ENCODE results near the gene AGBL5. TPM values are rescaled to one million over a fixed set of nuclear protein-coding genes. Genes with fewer than 3 reads are reported as not detected.
A peak's percentile ranks its signal among the peaks of the same experiment; 100 is the strongest.

Gene AGBL5
- total and polyA plus RNA-seq, 9 of the 15 experiments (the other 6 are each of a cell fraction or from before 2014, with no cell fraction given): 3.3 to 52.7 (median 26.2) TPM

DNA sequence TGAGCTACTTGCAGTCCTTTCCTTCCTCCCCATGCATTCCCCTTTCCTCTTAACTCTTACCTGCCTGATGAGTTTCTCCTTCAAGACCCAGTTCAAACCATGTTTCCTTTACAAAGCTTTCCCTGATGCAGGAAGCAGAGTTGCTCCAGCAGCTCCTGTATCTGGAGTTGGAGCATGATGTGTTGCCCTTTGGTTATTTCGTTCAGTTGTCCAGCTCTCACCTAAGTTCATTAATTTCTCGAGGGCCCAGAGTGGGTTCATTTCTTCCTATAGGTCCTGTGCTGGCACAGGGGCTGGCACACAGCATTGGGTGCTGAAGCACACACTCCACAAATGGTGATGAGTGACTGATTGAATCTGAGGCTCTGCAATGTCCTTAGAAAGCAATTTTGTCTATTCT, 41.8 kb upstream of the AGBL5 start:
- Histone ChIP-seq H3K9me1 (ENCODE audit: control insufficient read depth, insufficient read depth, low read length) (no peaks in the 10 kb centered on the region), H3K9ac (ENCODE audit: insufficient read depth in 1 of 2, low read depth in 2 of 2, low read length in 2 of 2) (peak overlapping the region; percentile 31 to 62; a peak in 2 of 4 replicates), H3K4me3 (no peak overlapping the region), H3K9me3 (replicated peaks; ENCODE audit: control insufficient read depth, insufficient read depth, low read depth, low read length) (no peaks in the 10 kb centered on the region), H3K27ac (ENCODE audit: extremely low read depth, low read depth, low read length) (peak overlapping the region; percentile 68), H3K27me3 (ENCODE audit: control insufficient read depth in 2 of 2, insufficient read depth in 2 of 2, low read length in 2 of 2) (no peaks in the 10 kb centered on the region), H4K20me1 (replicated peaks; ENCODE audit: control insufficient read depth, insufficient read depth, low read length) (no peaks in the 10 kb centered on the region), H3K36me3 (ENCODE audit: control insufficient read depth, insufficient read depth, low read length) (peaks cover 3% of the 10 kb centered on the region; the same call in 1 of the 3 replicates), H3K4me2 (ENCODE audit: insufficient read depth, low read length) (peak overlapping the region; percentile 40; the same call in 1 of the 2 replicates), H2AFZ (ENCODE audit: low read depth, low read length) (no peak overlapping the region), H3K4me1 (replicated peaks in 1 of 2; ENCODE audit: control insufficient read depth in 2 of 2, insufficient read depth in 2 of 2, low read length in 2 of 2) (peaks cover 41 to 90% of the 10 kb centered on the region in 2 experiments), H3K79me2 (ENCODE audit: control insufficient read depth, insufficient read depth, low read length) (peaks cover 66% of the 10 kb centered on the region)
- ATAC-seq (no peak), FAIRE-seq (no peak), DNase-seq (ENCODE audit: extremely low read depth in 1 of 4, low spot score in 3 of 4) (no peak)
- ChIA-PET CTCF (ENCODE audit: low intra/inter-chr PET ratio) (no interaction called here), POLR2A (interaction anchor here (0.6 to 1.4 kb wide), 13 partner anchors 10 to 1856 kb away, joined by 3 to 7 read pairs (median 4); no protein-coding TSS in a partner anchor)
- BruUV-seq (replicated peaks): TSS peak; percentile 78
- in situ Hi-C loops (cut with MboI) (loop anchor here (5.0 kb wide), 1 partner anchor 47 kb away; no protein-coding TSS in a partner anchor), intact Hi-C loops (cut with micrococcal nuclease) (loop anchor here (10.0 kb wide), 1 partner anchor 245 kb away; the partner anchor contains the start of gene SLC35F6)
- 45% methylated on average over 2 of the region's 2 CpGs for WGBS (ENCODE audit: insufficient coverage, low coverage, missing lambda C conversion rate)
- TF ChIP-seq ZNF224 (CRISPR knock-in tag; IDR thresholded peaks at IDR 0.05): no peak
- TF ChIP-seq, protein P1, sequence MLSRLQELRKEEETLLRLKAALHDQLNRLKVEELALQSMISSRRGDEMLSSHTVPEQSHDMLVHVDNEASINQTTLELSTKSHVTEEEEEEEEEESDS (CRISPR knock-in tag; IDR thresholded peaks at IDR 0.05): no peak
- TF ChIP-seq HDAC1 (IDR thresholded peaks at IDR 0.05): 0 out of 4 replicates have a peak, but pooled peaks of 1 of the 2 experiments have one; percentile 16
- peak; percentile 52; the same call in 1 of the 2 replicates for TF ChIP-seq ZNF76 (CRISPR knock-in tag; IDR thresholded peaks at IDR 0.05; ENCODE audit: borderline replicate concordance)
- TF ChIP-seq ELF2 (CRISPR knock-in tag; IDR thresholded peaks at IDR 0.05): 0 out of 2 replicates have a peak, but pooled peaks have one; percentile 16
- peak; percentile 25 for TF ChIP-seq BRD9 (IDR thresholded peaks at IDR 0.05; ENCODE audit: low read depth, partially characterized antibody)
- TF ChIP-seq, protein P2, sequence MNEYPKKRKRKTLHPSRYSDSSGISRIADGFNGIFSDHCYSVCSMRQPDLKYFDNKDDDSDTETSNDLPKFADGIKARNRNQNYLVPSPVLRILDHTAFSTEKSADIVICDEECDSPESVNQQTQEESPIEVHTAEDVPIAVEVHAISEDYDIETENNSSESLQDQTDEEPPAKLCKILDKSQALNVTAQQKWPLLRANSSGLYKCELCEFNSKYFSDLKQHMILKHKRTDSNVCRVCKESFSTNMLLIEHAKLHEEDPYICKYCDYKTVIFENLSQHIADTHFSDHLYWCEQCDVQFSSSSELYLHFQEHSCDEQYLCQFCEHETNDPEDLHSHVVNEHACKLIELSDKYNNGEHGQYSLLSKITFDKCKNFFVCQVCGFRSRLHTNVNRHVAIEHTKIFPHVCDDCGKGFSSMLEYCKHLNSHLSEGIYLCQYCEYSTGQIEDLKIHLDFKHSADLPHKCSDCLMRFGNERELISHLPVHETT (CRISPR knock-in tag; conservative IDR thresholded peaks at IDR 0.05 in 1 of 2, IDR thresholded peaks at IDR 0.05 in 1 of 2): 0 out of 4 replicates have a peak, but pooled peaks of 1 of the 2 experiments have one; percentile 7
- TF ChIP-seq SMAD4 (CRISPR knock-in tag; conservative IDR thresholded peaks at IDR 0.05): peak; percentile 11; the same call in 1 of the 2 replicates
- peak; percentile 76; the same call in 1 of the 2 replicates for TF ChIP-seq ZBTB17 (CRISPR knock-in tag; IDR thresholded peaks at IDR 0.05)
- TF ChIP-seq, protein P3, sequence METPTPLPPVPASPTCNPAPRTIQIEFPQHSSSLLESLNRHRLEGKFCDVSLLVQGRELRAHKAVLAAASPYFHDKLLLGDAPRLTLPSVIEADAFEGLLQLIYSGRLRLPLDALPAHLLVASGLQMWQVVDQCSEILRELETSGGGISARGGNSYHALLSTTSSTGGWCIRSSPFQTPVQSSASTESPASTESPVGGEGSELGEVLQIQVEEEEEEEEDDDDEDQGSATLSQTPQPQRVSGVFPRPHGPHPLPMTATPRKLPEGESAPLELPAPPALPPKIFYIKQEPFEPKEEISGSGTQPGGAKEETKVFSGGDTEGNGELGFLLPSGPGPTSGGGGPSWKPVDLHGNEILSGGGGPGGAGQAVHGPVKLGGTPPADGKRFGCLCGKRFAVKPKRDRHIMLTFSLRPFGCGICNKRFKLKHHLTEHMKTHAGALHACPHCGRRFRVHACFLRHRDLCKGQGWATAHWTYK (CRISPR knock-in tag; IDR thresholded peaks at IDR 0.05): peak; percentile 31; the same call in 1 of the 2 replicates
- 0 out of 2 replicates have a peak, but pooled peaks have one; percentile 37 for TF ChIP-seq DMBX1 (CRISPR knock-in tag; IDR thresholded peaks at IDR 0.05; ENCODE audit: borderline replicate concordance)
- TF ChIP-seq NR4A1 (CRISPR knock-in tag; IDR thresholded peaks at IDR 0.05): no peak
- TF ChIP-seq NR4A1 (tag; IDR thresholded peaks at IDR 0.05): 0 out of 2 replicates have a peak, but pooled peaks have one; percentile 27
- TF ChIP-seq PTTG1 (tag; IDR thresholded peaks at IDR 0.05; ENCODE audit: low read depth): peak; percentile 54; the same call in 1 of the 2 replicates
- TF ChIP-seq, protein P4, sequence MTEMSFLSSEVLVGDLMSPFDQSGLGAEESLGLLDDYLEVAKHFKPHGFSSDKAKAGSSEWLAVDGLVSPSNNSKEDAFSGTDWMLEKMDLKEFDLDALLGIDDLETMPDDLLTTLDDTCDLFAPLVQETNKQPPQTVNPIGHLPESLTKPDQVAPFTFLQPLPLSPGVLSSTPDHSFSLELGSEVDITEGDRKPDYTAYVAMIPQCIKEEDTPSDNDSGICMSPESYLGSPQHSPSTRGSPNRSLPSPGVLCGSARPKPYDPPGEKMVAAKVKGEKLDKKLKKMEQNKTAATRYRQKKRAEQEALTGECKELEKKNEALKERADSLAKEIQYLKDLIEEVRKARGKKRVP (CRISPR knock-in tag; IDR thresholded peaks at IDR 0.05): 0 out of 2 replicates have a peak, but pooled peaks have one; percentile 21
- TF ChIP-seq TCF3 (CRISPR knock-in tag; IDR thresholded peaks at IDR 0.05): no peak
- TF ChIP-seq ELF4 (CRISPR knock-in tag; IDR thresholded peaks at IDR 0.05): 0 out of 2 replicates have a peak, but pooled peaks have one; percentile 5
- no peak for TF ChIP-seq KLF16 (IDR thresholded peaks at IDR 0.05)
